Measurements from ENCODE around the gene TTLL11. TPM values are rescaled to one million over a fixed set of nuclear protein-coding genes. Genes with fewer than 3 reads are reported as not detected.

TTLL11 gene
- total and polyA plus RNA-seq, 2 of the 8 experiments (the other 6 are each of a cell fraction or from before 2014, with no cell fraction given): 0.56 to 0.80 TPM

GRCh38 chr9:121833061-121833460, 260.0 kb downstream of the TTLL11 start:
- no peak overlapping the region for H2BK12ac ChIP-seq (ENCODE audit: low read depth, low read length)
- H3K4me1 ChIP-seq (replicated peaks in 1 of 4; ENCODE audit: control insufficient read depth in 3 of 4, insufficient read depth in 4 of 4, low read length in 3 of 4): no peaks in the 10 kb centered on the region
- H4K8ac ChIP-seq (ENCODE audit: extremely low read depth, insufficient read depth, low read length): no peak overlapping the region
- H2BK120ac ChIP-seq (replicated peaks; ENCODE audit: low read depth, low read length): no peak overlapping the region
- no peaks in the 10 kb centered on the region for H3K79me2 ChIP-seq (ENCODE audit: control insufficient read depth in 1 of 2, insufficient read depth in 2 of 2, low read length in 2 of 2)
- H2BK15ac ChIP-seq (ENCODE audit: low read length): no peak overlapping the region
- no peak overlapping the region for H2BK5ac ChIP-seq (ENCODE audit: low read depth, low read length)
- no peak overlapping the region for H3K4me2 ChIP-seq (ENCODE audit: insufficient read depth in 1 of 2, low read depth in 2 of 2, low read length in 2 of 2)
- no peak overlapping the region for H2BK20ac ChIP-seq (ENCODE audit: low read length)
- no peaks in the 10 kb centered on the region for H3K27me3 ChIP-seq (replicated peaks in 1 of 4; ENCODE audit: control insufficient read depth in 3 of 4, extremely low read depth in 1 of 4, insufficient read depth in 3 of 4, low read length in 3 of 4)
- H3K79me1 ChIP-seq (ENCODE audit: low read depth, low read length): no peaks in the 10 kb centered on the region
- no peak overlapping the region for H4K5ac ChIP-seq (ENCODE audit: insufficient read length, low read depth, low read length)
- TF ChIP-seq SRF (IDR thresholded peaks at IDR 0.05; ENCODE audit: low read depth, low read length): no peak
- no peak for TF ChIP-seq JUN (IDR thresholded peaks at IDR 0.05; ENCODE audit: low read depth, low read length)
- TF ChIP-seq CHD2 (IDR thresholded peaks at IDR 0.05; ENCODE audit: low read length): no peak
- no peak for TF ChIP-seq TBP (IDR thresholded peaks at IDR 0.05; ENCODE audit: low read depth, low read length)
- TF ChIP-seq CEBPB (IDR thresholded peaks at IDR 0.05; ENCODE audit: low read depth, low read length): no peak
- no peak overlapping the region for H2AFZ ChIP-seq (ENCODE audit: low read length)
- FAIRE-seq (no peak), DNase-seq (ENCODE audit: low read depth in 1 of 2, low spot score in 2 of 2) (peak in 1 of 2 experiments; percentile 16)
- no peak overlapping the region for H3K4me3 ChIP-seq (ENCODE audit: extremely low read depth in 1 of 4, insufficient read depth in 2 of 4, low read depth in 3 of 4, low read length in 4 of 4)
- H4K91ac ChIP-seq (replicated peaks; ENCODE audit: insufficient read length, low read length): no peak overlapping the region
- H3K23me2 ChIP-seq (ENCODE audit: low read depth, low read length): no peaks in the 10 kb centered on the region
- WGBS, 2 experiments (ENCODE audit: extremely low coverage in 1 of 2, insufficient coverage in 1 of 2, insufficient read length in 1 of 2, insufficient replicate concordance in 2 of 2, low coverage in 1 of 2, low lambda C conversion rate in 2 of 2, missing lambda C conversion rate in 1 of 2): 87% methylated on average over 9 of the region's 9 CpGs; no CpG with 5 or more reads in 1 of the 2 experiments
- no peaks in the 10 kb centered on the region for H3K36me3 ChIP-seq (ENCODE audit: control insufficient read depth in 2 of 4, insufficient read depth in 4 of 4, low read length in 3 of 4)
- ChIA-PET CTCF (ENCODE audit: partially characterized antibody) (interaction anchor here (0.7 to 1.8 kb wide), 6 partner anchors 8 to 97 kb away, joined by 3 to 4 read pairs (median 4); no protein-coding TSS in a partner anchor), POLR2A (ENCODE audit: partially characterized antibody) (no interaction called here)
- H3K27ac ChIP-seq (ENCODE audit: low read depth, low read length): no peak overlapping the region
- no peak overlapping the region for H3K9ac ChIP-seq (replicated peaks in 1 of 4; ENCODE audit: extremely low read depth in 1 of 4, low read depth in 3 of 4, low read length in 3 of 4)
- no peak overlapping the region for H3K14ac ChIP-seq (ENCODE audit: insufficient read length)
- no peak overlapping the region for H3K56ac ChIP-seq (replicated peaks; ENCODE audit: insufficient read length, low read depth, low read length)
- no peaks in the 10 kb centered on the region for H4K20me1 ChIP-seq (replicated peaks in 1 of 2; ENCODE audit: control insufficient read depth in 1 of 2, insufficient read depth in 2 of 2, low read length in 2 of 2)
- no peaks in the 10 kb centered on the region for H3K9me3 ChIP-seq (ENCODE audit: insufficient read depth in 2 of 2, low read depth in 1 of 2, low read length in 1 of 2)
- H2AK5ac ChIP-seq (ENCODE audit: low read depth, low read length): no peak overlapping the region
- no peak overlapping the region for H3K18ac ChIP-seq (ENCODE audit: extremely low read depth, low read length)
- H3K4ac ChIP-seq (replicated peaks; ENCODE audit: insufficient read length, low read depth, low read length): no peak overlapping the region
- no peak overlapping the region for H3K23ac ChIP-seq (ENCODE audit: insufficient read length)

Measured in H1 (cell line).